Motor neuron (in vitro differentiated cells): Measurements from ENCODE around the gene SRGAP2C. TPM values are rescaled to one million over a fixed set of nuclear protein-coding genes. Genes with fewer than 3 reads are reported as not detected.
"Not testable (repeated sequence)": the region's sequence is repeated elsewhere in the genome, so short reads cannot be mapped to it uniquely, and the experiment has no call there.

Source experiments
- ATAC-seq, 8 experiments: fragments of 200-7000 bp; cut with Tn5 transposase; replicated peaks in 6 of 8; 2 replicates each; pipeline ENCODE4 v1.8.0; 2021; ENCODE audit warnings: mild to moderate bottlenecking in 8 of 8, moderate library complexity in 8 of 8
- H3K27ac ChIP-seq, 2 donors: fragments of 250-450 bp; sonication (Bioruptor Pico); 2 replicates each; pipeline ENCODE4 v1.9.0; 2021; ENCODE audit warnings: antibody characterized with exemption in 2 of 2, mild to moderate bottlenecking in 2 of 2, moderate library complexity in 1 of 2
- H3K4me1 ChIP-seq, 2 donors: fragments of 250-450 bp; sonication (Bioruptor Pico); replicated peaks in 1 of 2; 2 replicates each; pipeline ENCODE4 v1.6.1; 2021; ENCODE audit warnings: antibody characterized with exemption in 2 of 2, mild to moderate bottlenecking in 2 of 2, moderate library complexity in 1 of 2
- H3K4me3 ChIP-seq, 5 donors: fragments of 250-450 bp; sonication (Bioruptor Pico); 2 replicates each; pipeline ENCODE4 v1.9.0; 2021; ENCODE audit warnings: antibody characterized with exemption in 5 of 5, mild to moderate bottlenecking in 5 of 5, moderate library complexity in 4 of 5
- WGBS, 10 experiments: fragments of 450-650 bp; shearing (Covaris generic); methylation state at CpG; one replicate each; pipeline ENCODE4 v1.0.0; 2022; 5-methylcytosine and 5-hydroxymethylcytosine counted together
- in situ Hi-C, 9 experiments: fragments of 400-800 bp; cut with MboI; loops; one replicate each; pipeline ENCODE4 v1.15.0; 2021; ENCODE audit warnings: low sequenced_read_pairs in 9 of 9, low pct_unique_long_range_greater_than_20kb in 2 of 9; ENCODE audit not compliant: unreplicated experiment in 9 of 9
- total RNA-seq, 8 experiments: library from RNA; unstranded; fragments of 300-600 nt; gene quantifications; 2 replicates each; pipeline versions ENCODE4 v1.2.3 to v1.2.4, GENCODE V29; 2022

The SRGAP2C gene
- total RNA-seq: 10 to 100 TPM; 11.4 to 26.6 (median 16.4) TPM

DNA sequence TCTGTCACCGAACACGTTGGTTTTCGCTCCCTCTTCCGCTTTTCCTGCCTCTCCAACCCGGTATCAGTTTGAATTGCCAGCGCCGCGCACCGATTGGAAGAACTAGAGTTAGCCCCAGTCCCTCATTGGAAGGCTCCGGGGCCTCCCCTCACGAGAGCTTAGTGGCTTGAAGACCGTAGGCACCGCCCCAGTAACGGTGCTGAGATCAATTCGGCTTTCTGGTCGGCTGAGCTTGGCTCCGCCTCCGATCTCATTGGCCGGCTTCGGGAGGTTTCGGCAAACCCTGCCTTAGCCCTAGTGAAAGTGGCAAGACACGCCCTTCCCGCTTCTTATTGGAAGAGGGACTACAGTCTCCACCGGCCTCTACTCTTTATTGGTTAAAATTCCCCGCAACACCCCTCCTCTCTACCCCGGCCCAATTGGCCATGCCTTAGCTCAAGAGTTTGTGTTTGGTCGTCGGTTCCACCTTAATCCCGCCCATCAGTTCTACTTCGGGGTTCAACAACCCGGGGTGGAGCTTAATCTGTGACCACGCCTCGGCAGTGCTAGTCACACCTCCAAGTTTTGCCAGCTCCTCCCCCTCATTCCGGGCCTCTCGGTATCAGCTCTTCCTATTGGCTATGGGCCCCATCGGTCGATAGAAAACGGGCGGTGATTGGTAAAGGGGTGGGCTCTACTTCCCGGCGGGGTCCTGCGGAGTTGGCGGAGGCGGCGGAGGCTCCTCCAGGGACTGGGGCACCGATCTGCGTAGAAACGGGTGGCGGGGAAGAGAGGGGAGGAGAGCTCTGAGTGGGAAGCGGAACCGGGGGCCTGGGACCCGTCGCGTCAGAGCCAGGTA is at the start of gene SRGAP2C, which contains the start of gene FAM72B:
SRGAP2C (plus strand) TSS at position 686 of the 838 bp plus-strand sequence. CDS start 2,472 bp downstream, outside the sequence.
FAM72B (minus strand) TSS at position 51 of the 838 bp plus-strand sequence. CDS start 851 bp downstream, outside the sequence.
- H3K27ac ChIP-seq, in situ Hi-C loops, H3K4me1 ChIP-seq: not testable (repeated sequence)
- peak; percentile 69 to 87 (median 85) for ATAC-seq
- peak within 1 kb of the TSS; percentile 36 to 55 (median 40) for H3K4me3 ChIP-seq
- 0 to 7% (median 0%) methylated on average over 1 to 4 of the region's 54 CpGs; no CpG with 5 or more reads in 7 of the 10 experiments for WGBS, 10 experiments

DNA sequence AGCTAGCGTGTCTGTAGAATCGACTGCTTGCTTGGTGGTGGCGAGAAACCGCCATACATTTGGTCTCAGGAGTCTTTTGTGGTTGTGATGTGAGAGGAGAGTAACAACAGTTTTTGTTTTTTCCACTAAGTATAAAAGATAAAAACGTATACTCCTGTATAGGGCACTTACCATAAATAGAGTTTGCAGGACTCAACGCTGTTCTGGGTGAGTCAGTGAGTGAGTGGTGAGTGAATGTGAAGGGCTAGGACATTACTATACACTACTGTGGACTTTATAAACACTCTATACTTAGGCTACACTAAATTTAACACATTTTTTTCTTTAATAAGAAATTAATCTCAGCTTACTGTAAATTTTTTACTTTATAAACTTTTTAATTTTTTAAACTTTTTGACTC is 44.4 kb upstream of the SRGAP2C start:
- WGBS, 10 experiments: no CpG with 5 or more reads among the region's 6 CpGs
- H3K27ac ChIP-seq, H3K4me3 ChIP-seq, in situ Hi-C loops, ATAC-seq, H3K4me1 ChIP-seq: not testable (repeated sequence)

DNA sequence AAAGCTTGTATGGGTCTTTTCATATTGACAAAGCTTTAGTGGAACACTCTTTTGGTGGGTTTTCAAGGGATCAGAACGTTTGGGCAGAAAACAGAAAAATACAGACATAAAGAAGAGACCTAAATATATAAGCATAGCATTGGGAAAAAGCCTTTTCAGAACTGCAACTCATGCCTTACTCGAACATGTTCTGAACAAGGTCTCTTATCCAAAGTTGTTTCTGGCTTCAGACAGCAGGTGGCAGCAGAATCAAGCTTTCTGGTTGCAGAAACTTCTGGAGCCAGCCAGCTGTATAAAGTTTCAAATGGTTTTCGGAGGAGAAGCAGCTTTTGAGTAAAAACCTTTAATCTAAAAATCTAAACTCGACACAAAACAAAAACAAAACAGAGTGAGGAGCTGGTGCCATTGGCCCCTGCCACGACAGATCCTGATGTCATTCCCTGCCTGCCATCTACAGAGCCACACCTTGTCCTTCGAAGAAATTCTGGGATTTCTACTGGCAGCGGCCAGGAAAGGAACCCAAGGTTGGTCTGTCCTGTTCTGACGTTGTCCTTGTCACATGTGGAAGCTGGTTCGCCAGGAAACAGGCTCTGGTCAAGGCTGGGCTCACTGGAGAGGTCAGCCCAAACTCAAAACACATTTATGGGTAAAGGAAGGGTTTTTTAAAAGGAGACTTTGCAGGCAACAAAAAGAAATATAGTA is 36.1 kb upstream of the SRGAP2C start:
- WGBS, 10 experiments: no CpG with 5 or more reads among the region's 9 CpGs
- H3K4me3 ChIP-seq, in situ Hi-C loops, H3K4me1 ChIP-seq, H3K27ac ChIP-seq: not testable (repeated sequence)
- peak; percentile 52 to 92 (median 72) for ATAC-seq

DNA sequence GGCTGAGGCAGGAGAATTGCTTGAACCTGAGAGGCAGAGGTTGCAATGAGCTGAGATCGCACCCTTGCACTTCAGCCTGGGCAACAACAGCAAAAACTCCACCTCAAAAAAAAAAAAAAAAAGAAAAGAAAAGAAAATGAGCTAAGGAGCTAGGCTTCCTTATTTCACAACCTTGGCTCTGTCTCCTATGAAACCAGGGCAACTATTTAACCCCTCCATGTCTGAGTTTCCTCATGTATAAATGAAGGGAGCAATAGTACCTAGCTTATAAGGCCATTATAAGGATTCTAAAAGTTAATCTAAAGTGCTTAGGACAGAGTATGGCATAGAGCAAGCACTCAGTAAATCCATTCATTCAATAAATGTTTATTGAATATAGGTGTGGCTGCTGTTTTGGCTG is 33.5 kb upstream of the SRGAP2C start:
- in situ Hi-C loops, H3K27ac ChIP-seq, H3K4me1 ChIP-seq, H3K4me3 ChIP-seq: not testable (repeated sequence)
- peak in 1 of 8 experiments; percentile 13 for ATAC-seq
- no CpG with 5 or more reads among the region's 1 CpG for WGBS, 10 experiments

DNA sequence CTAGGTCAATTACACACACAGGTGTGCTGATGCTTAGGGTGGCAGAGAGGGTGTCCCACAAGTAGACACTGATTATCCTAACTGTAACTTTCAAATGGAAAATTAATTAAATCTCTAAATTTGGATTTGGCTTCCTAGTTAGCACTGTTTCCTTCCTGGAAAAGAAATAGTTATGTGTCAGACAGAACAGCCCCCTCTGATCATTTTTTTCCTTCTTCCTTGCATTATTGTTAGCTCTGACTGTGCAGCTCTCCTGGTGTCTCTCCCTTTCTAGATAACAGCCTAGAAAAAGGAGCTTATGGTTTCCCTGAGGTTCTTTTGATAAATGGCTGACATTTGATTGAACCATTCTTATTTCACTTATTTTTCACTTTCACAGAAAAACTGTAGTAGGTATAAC is 32.0 kb upstream of the SRGAP2C start:
- in situ Hi-C loops, H3K4me3 ChIP-seq, H3K4me1 ChIP-seq, H3K27ac ChIP-seq, ATAC-seq: not testable (repeated sequence)

DNA sequence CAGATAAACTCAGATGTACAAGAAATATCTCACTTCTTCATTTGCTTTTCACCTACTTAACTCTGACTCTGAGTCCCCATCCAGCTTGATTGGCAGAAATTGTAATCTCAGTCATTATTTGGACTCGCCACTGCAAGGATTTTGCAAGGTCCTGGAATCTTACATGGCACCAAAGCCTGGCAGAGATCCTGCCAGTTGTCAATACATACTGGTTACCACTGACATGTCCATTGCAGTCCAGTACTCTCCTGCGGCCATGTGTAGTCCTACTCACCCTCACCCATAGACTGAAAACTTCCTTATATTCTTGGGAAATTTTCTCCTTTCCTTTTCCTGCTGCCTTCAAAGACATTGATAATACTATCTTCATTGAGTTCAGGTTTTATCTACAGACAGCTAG is 30.0 kb upstream of the SRGAP2C start:
- in situ Hi-C loops, H3K4me3 ChIP-seq, ATAC-seq, H3K27ac ChIP-seq, H3K4me1 ChIP-seq: not testable (repeated sequence)
- no CpG with 5 or more reads among the region's 2 CpGs for WGBS, 10 experiments

DNA sequence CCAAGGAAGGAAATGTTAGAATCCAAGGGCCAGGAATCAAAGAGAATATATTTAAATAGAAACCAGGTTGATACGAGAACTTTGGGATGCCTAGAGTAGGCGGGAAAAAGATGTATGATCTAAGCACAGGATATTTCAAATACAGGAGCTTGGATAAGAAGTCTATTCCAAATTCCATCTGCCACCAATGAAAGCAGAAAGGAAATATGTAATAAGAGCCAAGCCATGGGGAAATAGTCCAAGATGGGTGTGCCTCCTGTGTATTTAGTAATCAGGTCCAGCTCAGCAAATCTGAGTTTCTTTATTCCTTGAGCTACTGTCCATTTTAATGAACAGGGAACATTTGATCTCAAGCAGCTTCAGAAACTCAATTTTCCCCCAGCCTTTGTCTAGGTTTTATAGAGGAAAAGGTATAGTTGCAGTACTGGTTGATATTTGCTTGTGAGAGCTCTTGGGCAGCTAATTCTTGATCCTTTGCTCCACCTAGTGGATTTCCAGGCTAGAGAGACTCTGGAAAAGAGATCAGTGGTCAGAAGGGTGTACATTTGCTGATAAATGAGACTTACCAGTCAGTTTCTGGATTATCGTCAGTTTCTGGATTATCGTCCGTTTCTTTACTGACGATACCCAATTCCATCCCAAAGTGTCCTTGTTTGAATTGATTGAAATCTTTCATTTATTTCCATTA is 29.0 kb upstream of the SRGAP2C start:
- in situ Hi-C loops, H3K4me3 ChIP-seq, H3K27ac ChIP-seq, H3K4me1 ChIP-seq: not testable (repeated sequence)
- ATAC-seq: peak in 5 of 8 experiments; percentile 16 to 66 (median 31)
- no CpG with 5 or more reads among the region's 6 CpGs for WGBS, 10 experiments

DNA sequence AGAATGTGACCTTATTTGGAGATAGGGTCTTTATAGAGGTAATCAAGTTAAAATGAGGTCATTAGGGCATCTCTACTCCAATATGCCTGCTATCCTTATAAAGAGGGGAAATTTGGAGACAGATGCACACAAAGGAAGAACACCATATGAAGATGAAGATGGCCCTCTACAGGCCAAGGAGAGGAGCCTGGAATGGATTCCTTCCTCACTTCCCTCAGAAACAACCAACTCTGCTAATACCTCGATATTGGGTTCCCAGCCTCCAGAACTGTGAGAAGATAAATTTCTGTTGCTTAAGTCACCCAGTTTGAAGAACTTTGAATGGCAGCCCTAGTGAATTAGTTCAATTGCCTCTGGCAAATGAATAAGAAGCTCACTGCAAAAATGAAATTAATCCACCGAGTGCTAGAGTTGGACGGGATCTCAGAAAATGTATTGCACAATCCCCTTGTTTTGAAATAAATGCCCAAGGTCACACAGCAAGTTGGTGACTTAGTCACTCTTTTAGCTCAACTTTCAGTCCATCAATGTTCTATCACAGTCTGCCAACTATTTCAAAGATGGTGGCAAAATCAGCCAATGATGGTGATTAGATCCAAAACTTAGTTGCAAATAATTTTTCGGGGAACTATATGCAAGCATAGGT is 27.7 kb upstream of the SRGAP2C start:
- H3K27ac ChIP-seq, H3K4me1 ChIP-seq, H3K4me3 ChIP-seq, in situ Hi-C loops: not testable (repeated sequence)
- peak in 3 of 8 experiments; percentile 12 to 56 (median 44) for ATAC-seq
- no CpG with 5 or more reads among the region's 4 CpGs for WGBS, 10 experiments

DNA sequence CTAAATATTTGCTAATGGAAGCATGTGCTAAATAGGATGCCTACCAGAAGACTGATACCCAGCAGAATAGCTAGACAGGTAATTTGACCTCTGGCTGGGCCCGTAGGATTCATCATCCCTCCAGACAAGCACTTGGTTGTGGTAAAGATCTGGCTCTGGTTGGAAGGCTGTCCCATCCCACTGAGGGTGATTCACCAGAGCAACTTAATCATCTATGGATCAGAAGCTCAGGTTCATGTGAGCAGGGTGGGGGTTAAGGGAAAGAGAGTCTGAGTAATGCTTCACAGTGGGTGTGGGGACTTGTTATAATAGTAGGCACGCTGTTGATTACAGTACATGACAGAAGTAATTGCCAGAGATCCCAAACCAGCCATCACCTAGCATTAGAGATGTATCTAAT is 27.2 kb upstream of the SRGAP2C start:
- no CpG with 5 or more reads among the region's 2 CpGs for WGBS, 10 experiments
- H3K4me1 ChIP-seq, H3K4me3 ChIP-seq, in situ Hi-C loops, H3K27ac ChIP-seq: not testable (repeated sequence)
- ATAC-seq: peak in 5 of 8 experiments; percentile 36 to 94 (median 72)

DNA sequence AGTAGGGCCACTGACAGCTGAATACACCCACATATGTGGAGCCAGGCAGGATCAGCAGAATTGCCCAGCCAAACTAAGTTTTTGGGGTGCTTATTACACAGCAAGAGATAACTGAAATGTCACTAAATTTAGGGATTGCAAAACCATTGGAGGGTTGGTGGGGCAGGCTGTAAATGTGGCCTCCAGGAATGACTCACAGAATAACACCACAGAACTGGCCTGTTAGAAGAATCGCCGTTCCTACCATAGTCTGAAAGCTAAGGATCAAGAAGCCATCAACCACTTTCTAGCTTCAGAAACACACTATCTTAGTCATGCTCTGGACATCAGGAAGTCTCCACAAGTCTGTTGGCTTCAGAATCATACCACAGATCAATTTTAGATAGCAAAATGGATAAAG is 24.7 kb upstream of the SRGAP2C start:
- H3K4me1 ChIP-seq, H3K4me3 ChIP-seq, ATAC-seq, in situ Hi-C loops, H3K27ac ChIP-seq: not testable (repeated sequence)
- no CpG with 5 or more reads among the region's 2 CpGs for WGBS, 10 experiments

DNA sequence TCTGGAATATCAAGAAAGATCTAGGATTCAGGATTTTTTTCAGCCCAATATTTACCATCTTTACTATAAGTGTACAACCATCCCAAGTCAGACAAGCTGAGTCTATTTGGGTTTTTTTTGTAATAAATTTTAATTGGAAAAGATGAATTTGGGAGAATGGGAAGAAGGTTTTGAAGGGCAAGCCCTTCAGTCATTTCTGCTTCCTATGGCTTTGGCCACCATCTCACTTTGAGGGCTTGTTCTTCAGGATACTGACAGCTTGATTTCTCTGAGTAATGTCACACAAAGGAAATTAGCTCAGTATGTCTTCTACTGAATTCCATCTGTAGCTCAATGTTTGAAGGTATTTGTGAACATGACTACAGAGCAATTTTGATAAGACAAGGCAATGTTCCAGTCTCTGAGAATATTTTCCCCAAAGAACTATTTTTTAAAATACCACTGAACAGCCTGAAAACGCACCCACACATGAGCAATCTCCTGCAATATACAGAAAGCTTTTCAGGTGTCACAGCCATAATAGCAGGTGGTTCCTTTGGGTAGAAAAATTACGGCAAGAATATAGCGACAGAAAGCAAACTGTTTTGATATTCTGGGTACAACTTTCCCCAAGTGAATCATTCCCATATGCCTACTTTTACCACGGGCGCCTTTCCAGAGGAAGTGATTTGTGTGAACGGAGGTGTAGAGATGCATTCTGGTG is 23.4 kb upstream of the SRGAP2C start:
- H3K4me3 ChIP-seq, ATAC-seq, H3K27ac ChIP-seq, H3K4me1 ChIP-seq, in situ Hi-C loops: not testable (repeated sequence)
- no CpG with 5 or more reads among the region's 6 CpGs for WGBS, 10 experiments
